Endothelial cell of umbilical vein (primary cell): ENCODE data around the gene MPZL2.

Experiments
- CTCF ChIP-seq, 2 donors: IDR thresholded peaks; 1 replicate in 1 of 2; 2 replicates in 1 of 2; pipeline ENCODE4 v1.5.1; 2011; ENCODE audit warnings: low read length in 2 of 2, mild to moderate bottlenecking in 2 of 2, moderate library complexity in 2 of 2, control low read depth in 1 of 2, inconsistent platforms in 1 of 2, low read depth in 1 of 2; ENCODE audit not compliant: insufficient read depth in 1 of 2; ENCODE audit errors: extremely low read depth in 1 of 2
- FOS ChIP-seq: IDR thresholded peaks from 2 replicates; pipeline ENCODE4 v1.6.1; 2011; ENCODE audit warnings: mild to moderate bottlenecking, low read length, moderate library complexity, borderline replicate concordance; ENCODE audit not compliant: insufficient read depth
- POLR2AphosphoS5 ChIP-seq: IDR thresholded peaks from 2 replicates; pipeline ENCODE4 v1.6.1; 2012; ENCODE audit warnings: low read depth, mild to moderate bottlenecking, control low read depth, low read length, moderate library complexity; ENCODE audit not compliant: insufficient read depth

- TF ChIP-seq CTCF (IDR thresholded peaks at IDR 0.05; ENCODE audit: extremely low read depth in 1 of 2, insufficient read depth in 1 of 2, low read depth in 1 of 2, low read length in 2 of 2) (no peak), FOS (no peak), POLR2AphosphoS5 (no peak)
Observed at GRCh38 chr11:118219732-118220131, 44.4 kb downstream of the MPZL2 start.
